H9 (cell line): ENCODE data around the gene WDR72. TPM values are rescaled to one million over a fixed set of nuclear protein-coding genes. Genes with fewer than 3 reads are reported as not detected.

Experiments
- DNase-seq: peaks from one replicate; pipeline ENCODE4 v3.0.0-alpha.2; 2017
- H2AFZ ChIP-seq: one replicate; pipeline ENCODE4 v1.6.1; 2013; ENCODE audit warnings: mild to moderate bottlenecking, low read length, control low read depth, moderate library complexity
- H2AK5ac ChIP-seq: 2 replicates; pipeline ENCODE4 v1.6.1; 2013; ENCODE audit warnings: low read length, control low read depth, mixed read lengths; ENCODE audit not compliant: insufficient read length
- H2BK120ac ChIP-seq: one replicate; pipeline ENCODE4 v1.6.1; 2013; ENCODE audit warnings: low read depth, mild to moderate bottlenecking, low read length, control low read depth, inconsistent platforms; ENCODE audit not compliant: poor library complexity, severe bottlenecking
- H2BK12ac ChIP-seq: 2 replicates; pipeline ENCODE4 v1.6.1; 2013; ENCODE audit warnings: low read length, control low read depth, mixed read lengths, low read depth; ENCODE audit not compliant: insufficient read length
- H2BK15ac ChIP-seq: 2 replicates; pipeline ENCODE4 v1.6.1; 2013; ENCODE audit warnings: low read depth, low read length, control low read depth
- H2BK20ac ChIP-seq: one replicate; pipeline ENCODE4 v1.6.1; 2013; ENCODE audit warnings: low read depth, mild to moderate bottlenecking, low read length, control low read depth, inconsistent platforms; ENCODE audit not compliant: poor library complexity, severe bottlenecking
- H2BK5ac ChIP-seq: 2 replicates; pipeline ENCODE4 v1.6.1; 2013; ENCODE audit warnings: low read length, control low read depth, mixed read lengths; ENCODE audit not compliant: insufficient read length
- H3K14ac ChIP-seq: 2 replicates; pipeline ENCODE4 v1.6.1; 2013; ENCODE audit warnings: low read length, control low read depth; ENCODE audit not compliant: insufficient read depth
- H3K18ac ChIP-seq: 2 replicates; pipeline ENCODE4 v1.6.1; 2013; ENCODE audit warnings: low read depth, mild to moderate bottlenecking, mixed read lengths, low read length, control low read depth; ENCODE audit not compliant: insufficient read length
- H3K23ac ChIP-seq: 2 replicates; pipeline ENCODE4 v1.6.1; 2013; ENCODE audit warnings: low read length, control low read depth, mixed read lengths, low read depth; ENCODE audit not compliant: insufficient read length
- H3K23me2 ChIP-seq: 2 replicates; pipeline ENCODE4 v1.6.1; 2013; ENCODE audit warnings: low read depth, mild to moderate bottlenecking, mixed read lengths, low read length, control low read depth; ENCODE audit not compliant: insufficient read length, poor library complexity, severe bottlenecking
- H3K27ac ChIP-seq: 2 replicates; pipeline ENCODE4 v1.5.1; 2013; ENCODE audit warnings: low read length, control low read depth, mixed read lengths, low read depth; ENCODE audit not compliant: insufficient read length
- H3K27me3 ChIP-seq: 2 replicates; pipeline ENCODE4 v1.6.1; 2013; ENCODE audit warnings: low read length, control low read depth, inconsistent platforms; ENCODE audit not compliant: insufficient read depth
- H3K4ac ChIP-seq: 2 replicates; pipeline ENCODE4 v1.6.1; 2013; ENCODE audit warnings: low read depth, mild to moderate bottlenecking, control low read depth, inconsistent platforms, low read length, moderate library complexity
- H3K4me1 ChIP-seq: 2 replicates; pipeline ENCODE4 v1.6.1; 2013; ENCODE audit warnings: low read length, control low read depth, inconsistent platforms; ENCODE audit not compliant: insufficient read depth
- H3K4me2 ChIP-seq: 2 replicates; pipeline ENCODE4 v1.6.1; 2013; ENCODE audit warnings: low read length, control low read depth, mixed read lengths; ENCODE audit not compliant: insufficient read length, insufficient read depth
- H3K56ac ChIP-seq: 2 replicates; pipeline ENCODE4 v1.6.1; 2013; ENCODE audit warnings: low read depth, mild to moderate bottlenecking, mixed read lengths, low read length, control low read depth; ENCODE audit not compliant: insufficient read length
- H3K79me1 ChIP-seq: 2 replicates; pipeline ENCODE4 v1.6.1; 2013; ENCODE audit warnings: low read depth, mild to moderate bottlenecking, moderate library complexity, low read length, control low read depth, inconsistent platforms; ENCODE audit not compliant: insufficient read depth, poor library complexity, severe bottlenecking
- H3K79me2 ChIP-seq: 2 replicates; pipeline ENCODE4 v1.6.1; 2013; ENCODE audit warnings: low read length, control low read depth, inconsistent platforms; ENCODE audit not compliant: insufficient read depth
- H3K9ac ChIP-seq: 2 replicates; pipeline ENCODE4 v1.6.1; 2013; ENCODE audit warnings: low read length, control low read depth, mixed read lengths; ENCODE audit not compliant: insufficient read length; ENCODE audit errors: extremely low read depth
- H3K9me3 ChIP-seq: one replicate; pipeline ENCODE4 v1.6.1; 2013; ENCODE audit warnings: low read depth, low read length, inconsistent platforms; ENCODE audit not compliant: control insufficient read depth
- H3T11ph ChIP-seq: one replicate; pipeline ENCODE4 v1.6.1; 2013; ENCODE audit warnings: mild to moderate bottlenecking, low read length, control low read depth, inconsistent platforms
- H4K20me1 ChIP-seq: one replicate; pipeline ENCODE4 v1.6.1; 2013; ENCODE audit not compliant: control insufficient read depth, insufficient read length, insufficient read depth
- H4K5ac ChIP-seq: 2 replicates; pipeline ENCODE4 v1.6.1; 2013; ENCODE audit warnings: low read depth, mild to moderate bottlenecking, mixed read lengths, low read length, control low read depth; ENCODE audit not compliant: insufficient read length
- H4K8ac ChIP-seq: replicated peaks from 2 replicates; pipeline ENCODE4 v1.6.1; 2013; ENCODE audit warnings: low read length, control low read depth, mixed read lengths, low read depth; ENCODE audit not compliant: insufficient read length
- H4K91ac ChIP-seq: 2 replicates; pipeline ENCODE4 v1.6.1; 2013; ENCODE audit warnings: low read depth, mild to moderate bottlenecking, moderate library complexity, mixed read lengths, low read length, control low read depth; ENCODE audit not compliant: insufficient read length
- H3K27ac Mint-ChIP-seq, 3 experiments: 2 replicates in 2 of 3; 3 replicates in 1 of 3; pipeline ENCODE4 v1.8.0; 2020 to 2021; ENCODE audit warnings: mixed read lengths in 3 of 3, mild to moderate bottlenecking in 1 of 3, moderate library complexity in 1 of 3
- H3K27me3 Mint-ChIP-seq: 2 replicates; pipeline ENCODE4 v1.8.0; 2021; ENCODE audit warnings: low read depth, mild to moderate bottlenecking, moderate library complexity, mixed read lengths
- H3K36me3 Mint-ChIP-seq, 3 experiments: 2 replicates in 2 of 3; 3 replicates in 1 of 3; pipeline ENCODE4 v1.8.0; 2020 to 2021; ENCODE audit warnings: low read depth in 3 of 3, mixed read lengths in 3 of 3; ENCODE audit not compliant: insufficient read depth in 1 of 3
- H3K4me1 Mint-ChIP-seq, 2 experiments: 2 replicates each; pipeline ENCODE4 v1.8.0; 2020; ENCODE audit warnings: mixed read lengths in 2 of 2
- H3K4me3 Mint-ChIP-seq, 2 experiments: 2 replicates in 1 of 2; 3 replicates in 1 of 2; pipeline ENCODE4 v1.8.0; 2020 to 2021; ENCODE audit warnings: mild to moderate bottlenecking in 2 of 2, mixed read lengths in 2 of 2, moderate library complexity in 1 of 2
- H3K9me3 Mint-ChIP-seq, 2 experiments: 2 replicates in 1 of 2; 3 replicates in 1 of 2; pipeline ENCODE4 v1.8.0; 2020; ENCODE audit warnings: mild to moderate bottlenecking in 2 of 2, mixed read lengths in 2 of 2, moderate library complexity in 1 of 2
- WGBS: extraction: QIAGEN DNeasy Blood & Tissue Kit; methylation state at CpG from one replicate; pipeline ENCODE4 v1.1.7; 2013; ENCODE audit warnings: missing lambda C conversion rate, low lambda C conversion rate, mixed read lengths; ENCODE audit not compliant: insufficient read length; ENCODE audit errors: extremely low coverage; 5-methylcytosine and 5-hydroxymethylcytosine counted together
- total RNA-seq: library from RNA; stranded (reverse); gene quantifications from 2 replicates; pipeline ENCODE4 v1.2.1, GENCODE V29; 2021
- TF ChIP-seq, protein P1 (sequence below): fragments of 200-600 bp; sonication (generic); conservative IDR thresholded peaks from 3 replicates; pipeline ENCODE4 v1.8.0; 2021; ENCODE audit warnings: antibody characterized with exemption, mild to moderate bottlenecking

WDR72 gene
- total RNA-seq, 1 experiment from 2014 or later, result 2.9 TPM

DNA sequence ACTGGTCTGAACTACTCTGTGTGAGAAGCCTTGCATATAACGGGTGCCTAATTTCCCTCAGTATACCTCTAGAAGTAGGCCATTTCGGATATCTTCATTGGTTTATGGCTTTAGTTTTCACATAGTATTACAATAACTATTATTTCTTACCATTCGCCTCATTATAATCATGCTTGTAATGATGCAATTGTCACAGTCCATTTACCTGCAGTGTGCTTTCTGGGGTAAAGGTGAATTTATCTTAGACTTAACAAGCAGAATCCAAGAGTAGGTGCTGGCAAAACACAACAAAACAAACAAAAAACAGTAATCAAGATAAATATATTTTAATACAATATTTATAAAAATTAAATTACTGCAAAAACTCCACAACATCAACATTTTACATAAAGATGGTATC lies 246.0 kb downstream of the WDR72 start:
- Histone ChIP-seq H3K56ac (no peak overlapping the region), H2BK15ac (no peak overlapping the region), H3K14ac (no peak overlapping the region), H2BK12ac (no peak overlapping the region), H3K9ac (no peak overlapping the region), H2BK5ac (no peak overlapping the region), H4K20me1 (no peaks in the 10 kb centered on the region), H2BK120ac (no peak overlapping the region), H3K23me2 (no peaks in the 10 kb centered on the region), H2AFZ (no peak overlapping the region), H2AK5ac (no peak overlapping the region), H4K8ac (no peak overlapping the region), H3K23ac (no peak overlapping the region), H3K27ac (no peak overlapping the region), H3K4ac (no peak overlapping the region), H4K5ac (no peak overlapping the region), H4K91ac (no peak overlapping the region), H3K4me2 (no peak overlapping the region), H3K79me1 (no peaks in the 10 kb centered on the region), H3K4me1 (no peaks in the 10 kb centered on the region), H3K18ac (no peak overlapping the region), H3K27me3 (no peaks in the 10 kb centered on the region), H3T11ph (no peak overlapping the region), H3K79me2 (no peaks in the 10 kb centered on the region), H2BK20ac (no peak overlapping the region), H3K9me3 (no peaks in the 10 kb centered on the region)
- Mint-ChIP-seq H3K4me1 (no peaks in the 10 kb centered on the region), H3K27ac (peak overlapping the region in 1 of 3 experiments; percentile 55; a peak in 1 of 7 replicates), H3K4me3 (no peak overlapping the region), H3K36me3 (no peaks in the 10 kb centered on the region), H3K9me3 (no peaks in the 10 kb centered on the region), H3K27me3 (no peaks in the 10 kb centered on the region)
- WGBS, result no CpG with 5 or more reads among the region's 3 CpGs
- TF ChIP-seq, protein P1, sequence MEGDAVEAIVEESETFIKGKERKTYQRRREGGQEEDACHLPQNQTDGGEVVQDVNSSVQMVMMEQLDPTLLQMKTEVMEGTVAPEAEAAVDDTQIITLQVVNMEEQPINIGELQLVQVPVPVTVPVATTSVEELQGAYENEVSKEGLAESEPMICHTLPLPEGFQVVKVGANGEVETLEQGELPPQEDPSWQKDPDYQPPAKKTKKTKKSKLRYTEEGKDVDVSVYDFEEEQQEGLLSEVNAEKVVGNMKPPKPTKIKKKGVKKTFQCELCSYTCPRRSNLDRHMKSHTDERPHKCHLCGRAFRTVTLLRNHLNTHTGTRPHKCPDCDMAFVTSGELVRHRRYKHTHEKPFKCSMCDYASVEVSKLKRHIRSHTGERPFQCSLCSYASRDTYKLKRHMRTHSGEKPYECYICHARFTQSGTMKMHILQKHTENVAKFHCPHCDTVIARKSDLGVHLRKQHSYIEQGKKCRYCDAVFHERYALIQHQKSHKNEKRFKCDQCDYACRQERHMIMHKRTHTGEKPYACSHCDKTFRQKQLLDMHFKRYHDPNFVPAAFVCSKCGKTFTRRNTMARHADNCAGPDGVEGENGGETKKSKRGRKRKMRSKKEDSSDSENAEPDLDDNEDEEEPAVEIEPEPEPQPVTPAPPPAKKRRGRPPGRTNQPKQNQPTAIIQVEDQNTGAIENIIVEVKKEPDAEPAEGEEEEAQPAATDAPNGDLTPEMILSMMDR, result no peak
- no peak for DNase-seq
